ENCODE results near the gene MAP7.

MAP7 gene

GRCh38 chr6:136564180-136564579 lies 14.0 kb upstream of the MAP7 start:
- DNase-seq (no peak), ATAC-seq (no peak)

DNA sequence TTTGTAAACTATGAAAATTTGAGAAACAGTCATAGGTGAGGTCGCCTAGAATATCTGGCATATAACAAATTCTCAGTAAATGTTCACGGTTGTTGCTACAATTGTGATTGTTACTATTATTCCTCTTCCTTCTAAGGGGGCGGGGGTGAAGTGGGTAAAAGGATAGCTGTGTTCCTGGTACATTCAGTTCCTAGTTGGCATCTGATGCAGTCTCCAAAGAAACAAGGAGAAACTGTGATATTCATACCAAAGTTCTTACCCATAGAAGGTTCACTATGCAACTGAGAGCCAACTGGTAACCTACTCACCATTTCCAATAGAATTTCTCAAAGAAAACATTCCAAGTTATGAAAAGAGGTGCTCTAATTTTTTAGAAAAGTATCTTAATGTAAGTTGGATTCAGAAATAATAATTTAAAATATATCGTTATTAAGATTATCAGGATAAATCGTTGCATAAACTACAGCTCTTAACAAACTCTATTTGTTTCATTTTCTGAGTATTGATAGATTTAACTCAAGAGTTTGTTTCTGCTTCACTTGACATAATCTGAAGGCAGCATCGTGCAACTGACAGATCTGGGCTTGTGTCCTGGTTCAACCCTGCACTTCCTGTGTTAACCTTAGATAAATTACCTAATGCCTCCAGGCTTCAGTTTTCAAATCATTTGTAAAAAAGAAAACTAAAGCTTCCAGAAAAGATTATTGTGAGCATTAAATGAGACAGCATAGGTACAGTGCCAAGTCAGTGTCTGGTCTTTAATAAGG lies 13.3 kb upstream of the MAP7 start:
- ATAC-seq (no peak), DNase-seq (no peak)

DNA sequence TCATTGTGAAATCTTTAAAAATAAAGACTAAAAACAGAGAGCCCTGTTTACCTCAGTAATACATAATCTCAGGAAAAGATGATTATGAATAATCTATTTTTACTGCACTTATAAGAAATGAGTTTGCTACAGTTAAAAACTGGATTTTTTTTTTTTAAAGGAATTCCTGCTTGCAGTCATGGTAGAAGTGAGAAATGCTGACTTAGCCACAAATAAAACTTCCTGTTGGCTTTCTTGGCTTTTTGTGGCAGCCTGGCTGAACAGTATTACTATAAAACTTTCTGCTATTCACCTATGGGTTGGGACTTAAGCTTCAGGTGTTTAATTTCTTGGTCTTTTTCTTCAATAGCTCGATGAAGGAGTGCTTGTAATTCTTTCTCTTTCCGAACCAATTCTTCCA lies 12.0 kb upstream of the MAP7 start:
- DNase-seq, result no peak
- no peak for ATAC-seq

DNA sequence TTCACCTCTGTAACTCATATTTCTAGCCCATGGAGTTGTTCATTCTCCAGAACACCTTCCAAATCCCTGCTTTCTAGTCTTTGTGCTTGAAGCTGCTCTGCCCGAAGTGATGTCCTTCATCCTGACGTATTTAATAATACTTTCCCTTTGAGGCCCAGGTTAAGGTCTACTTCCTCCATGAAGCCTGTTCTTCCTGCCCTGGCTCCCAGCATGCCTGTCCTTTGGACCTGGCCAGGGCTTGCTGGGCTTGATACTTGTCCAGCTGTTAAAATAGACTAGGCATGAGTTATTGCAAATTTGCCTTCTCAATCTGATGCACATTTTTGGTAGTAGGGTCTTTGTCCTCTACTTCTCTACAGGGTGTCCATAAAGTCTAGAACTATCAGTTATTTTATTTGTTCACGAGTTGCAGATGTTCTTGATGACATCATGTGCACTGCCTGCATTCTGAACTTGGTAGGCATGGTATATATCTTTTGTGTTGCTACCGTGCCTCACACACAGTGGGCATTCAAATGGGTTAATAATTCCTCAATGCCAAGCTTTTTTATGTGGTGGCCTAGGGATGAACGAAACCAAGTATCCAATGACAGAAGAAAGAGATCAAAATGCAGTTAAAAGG lies 3.1 kb upstream of the MAP7 start:
- DNase-seq, result no peak
- ATAC-seq, result no peak

DNA sequence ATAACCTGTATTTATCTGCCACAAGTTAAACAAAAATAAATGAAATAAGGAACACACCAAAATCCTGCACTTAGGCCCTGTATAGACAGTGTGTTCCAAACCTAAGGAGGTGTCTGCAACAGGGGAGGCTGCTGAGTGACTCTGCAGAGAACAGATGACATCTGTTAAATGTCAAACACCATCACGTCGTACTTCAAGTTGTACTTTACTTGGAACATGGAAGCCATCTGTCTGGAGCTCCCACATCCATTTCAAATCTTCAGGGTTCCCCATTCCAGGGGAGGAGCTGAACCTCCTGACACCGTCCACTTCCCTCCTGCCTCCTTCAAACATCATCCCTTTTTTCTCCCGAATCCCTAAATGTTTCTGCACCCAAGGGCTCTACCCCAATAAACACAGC lies 1.8 kb upstream of the MAP7 start:
- ATAC-seq (no peak), DNase-seq (no peak)

GRCh38 chr6:136551103-136551502 lies 881 bp upstream of the MAP7 start:
- ATAC-seq (no peak), DNase-seq (no peak)

DNA sequence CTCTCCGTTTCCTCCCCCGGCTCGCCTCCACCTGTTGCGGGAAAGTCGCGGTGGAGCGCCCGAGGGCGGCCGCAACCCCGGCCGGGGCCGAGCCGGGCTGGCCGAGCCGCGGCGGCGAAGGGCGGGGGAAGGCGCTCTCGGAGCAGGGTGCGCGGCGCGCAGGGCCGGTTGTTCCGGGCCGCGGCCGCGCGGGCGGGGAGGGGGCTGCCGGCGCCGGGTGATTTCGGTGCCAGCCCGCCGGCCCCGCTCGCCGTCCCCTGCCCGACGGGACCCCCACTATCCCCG lies 235 bp downstream of the MAP7 start:
- DNase-seq (no peak), ATAC-seq (peak; percentile 31)

- DNase-seq, result no peak
- ATAC-seq, result no peak
These were observed 750 bp downstream of the MAP7 start for GRCh38 chr6:136549300-136550044.

GRCh38 chr6:136548582-136549299 lies 1.5 kb downstream of the MAP7 start:
- no peak for DNase-seq

DNA sequence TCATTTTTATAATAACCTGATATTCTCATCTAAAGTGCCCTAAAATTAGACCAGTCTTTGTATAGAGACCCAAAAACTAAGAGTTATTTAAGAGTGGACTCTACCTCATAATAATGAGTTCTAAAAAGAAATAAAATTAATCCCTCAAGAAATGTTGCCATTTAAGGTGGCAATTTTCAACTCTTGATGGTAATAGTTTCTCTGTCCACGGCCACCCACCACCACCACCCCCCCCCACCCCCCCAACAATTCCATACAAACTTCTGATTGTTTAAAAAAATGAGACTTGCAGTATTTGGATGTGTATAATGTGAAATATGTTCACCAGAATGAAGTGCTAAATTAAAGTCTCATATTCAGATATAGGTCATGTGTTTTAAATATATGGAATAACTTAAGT lies 2.4 kb downstream of the MAP7 start:
- ATAC-seq (no peak), DNase-seq (no peak)

More at GRCh38 chr6:136548582-136549299, 1.5 kb downstream of the MAP7 start:
- no peak for ATAC-seq

DNA sequence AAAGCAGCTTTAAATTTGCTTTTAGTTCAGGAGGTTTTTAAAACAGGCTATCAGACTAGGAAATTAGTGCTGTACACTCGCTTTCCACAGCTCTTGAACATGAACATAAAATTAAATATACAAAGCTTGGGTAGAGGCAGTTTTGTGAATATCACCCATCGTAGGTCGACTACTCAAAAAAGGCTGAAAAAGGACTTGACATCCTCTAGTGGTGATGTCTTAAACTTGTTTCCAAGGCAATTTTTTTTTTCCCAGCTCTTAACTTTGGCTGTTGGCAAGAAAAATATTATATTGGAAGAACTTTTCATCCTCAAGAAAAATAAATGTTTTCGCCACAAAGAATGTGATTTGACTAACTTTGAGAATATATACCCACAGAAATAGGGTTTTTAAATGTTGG lies 2.9 kb downstream of the MAP7 start:
- ATAC-seq (no peak), DNase-seq (no peak)

GRCh38 chr6:136546331-136546730 lies 3.9 kb downstream of the MAP7 start:
- DNase-seq (no peak), ATAC-seq (no peak)

GRCh38 chr6:136544326-136544725 lies 5.9 kb downstream of the MAP7 start:
- no peak for ATAC-seq
- no peak for DNase-seq

GRCh38 chr6:136541395-136541794 lies 8.8 kb downstream of the MAP7 start:
- DNase-seq (no peak), ATAC-seq (no peak)

GRCh38 chr6:136539967-136540652 lies 10.1 kb downstream of the MAP7 start:
- DNase-seq, result no peak
- no peak for ATAC-seq

DNA sequence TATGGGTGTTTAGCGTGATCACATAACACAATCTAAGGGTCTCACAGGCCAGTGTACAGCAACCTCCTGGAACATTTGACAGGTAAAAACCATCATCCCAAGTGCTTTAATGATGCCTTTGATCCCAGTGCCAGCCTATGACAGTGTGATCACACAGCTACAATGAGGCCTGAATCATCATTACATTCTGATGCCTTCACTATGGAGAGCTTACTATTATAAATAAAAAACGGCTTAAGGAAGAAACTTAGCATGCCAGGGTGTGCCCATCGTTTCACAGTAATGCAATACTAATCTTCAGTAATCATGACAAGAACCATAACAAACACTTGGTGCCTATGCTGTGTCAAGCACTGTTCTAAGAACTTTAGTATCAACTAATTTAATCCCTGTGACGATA lies 11.4 kb downstream of the MAP7 start:
- ATAC-seq (no peak), DNase-seq (no peak)

- ATAC-seq, result no peak
These were observed 14.2 kb downstream of the MAP7 start for GRCh38 chr6:136535880-136536650.

GRCh38 chr6:136535017-136535765 lies 15.0 kb downstream of the MAP7 start:
- DNase-seq (no peak), ATAC-seq (no peak)

More at GRCh38 chr6:136535880-136536650, 14.2 kb downstream of the MAP7 start:
- DNase-seq, result no peak

GRCh38 chr6:136534268-136534667 lies 16.0 kb downstream of the MAP7 start:
- ATAC-seq, result no peak
- no peak for DNase-seq

DNA sequence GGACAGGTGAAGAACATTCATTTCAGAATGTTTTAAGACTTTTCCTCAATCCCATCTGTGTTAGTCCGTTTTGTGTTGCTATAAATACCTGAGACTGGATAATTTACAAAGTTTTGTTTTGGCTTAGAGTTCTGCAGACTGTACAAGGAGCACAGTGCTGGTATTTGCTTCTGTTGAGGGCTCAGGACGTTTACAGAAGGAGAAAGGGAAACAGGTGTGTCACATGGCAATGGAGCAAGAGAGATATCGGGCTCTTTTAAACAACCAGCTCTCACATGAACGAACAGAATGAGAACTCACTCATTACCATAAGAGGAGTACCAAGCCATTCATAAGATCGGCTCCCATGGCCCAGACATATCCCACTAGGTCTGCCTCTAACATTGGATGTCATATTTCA lies 16.7 kb downstream of the MAP7 start:
- DNase-seq (no peak), ATAC-seq (no peak)

DNA sequence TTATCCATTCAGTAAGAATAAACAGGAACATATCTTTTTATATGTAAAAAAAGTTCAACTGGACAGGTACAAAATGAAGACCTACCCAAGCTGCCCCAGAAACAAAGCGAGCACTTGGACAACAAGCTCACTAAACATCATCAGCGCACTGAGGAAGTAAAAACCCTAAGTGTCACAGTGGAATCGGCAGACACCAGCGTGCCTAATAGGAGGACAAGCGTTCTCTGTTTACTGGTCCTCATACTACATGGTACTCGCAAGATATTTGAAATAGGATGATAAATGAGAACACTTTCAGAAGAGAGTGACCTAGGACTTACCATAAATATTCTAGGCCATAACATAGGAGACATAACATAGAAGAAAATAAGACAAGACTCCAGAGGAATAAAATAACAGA lies 18.2 kb downstream of the MAP7 start:
- no peak for ATAC-seq

More for the DNA sequence above, 18.2 kb downstream of the MAP7 start:
- no peak for DNase-seq

Measured in stimulated activated naive CD8-positive, alpha-beta T cell treated with anti-CD3 and anti-CD28 coated beads, Interleukin-15, Interleukin-2, amounts not matched to agents 100 U/mL and 50 U/mL, for 24 hours (primary cell).